HepG2 (cell line): ENCODE measurements around the gene SYPL1. TPM values are rescaled to one million over a fixed set of nuclear protein-coding genes. Genes with fewer than 3 reads are reported as not detected.
A peak's percentile ranks its signal among the peaks of the same experiment; 100 is the strongest.

Source experiments
- FOXA1 ChIP-seq, 2 experiments: fragments of 450-650 bp in 1 of 2; sonication (generic) in 1 of 2; formaldehyde crosslinking in 1 of 2; IDR thresholded peaks; 2 replicates each; pipeline versions ENCODE4 v1.4.0 to v1.6.1; 2016 to 2020; ENCODE audit warnings: missing genetic modification reagents in 1 of 2
- GMEB1 ChIP-seq: sonication (generic); formaldehyde crosslinking; IDR thresholded peaks from 2 replicates; pipeline ENCODE4 v1.5.1; 2020; ENCODE audit warnings: missing genetic modification reagents, mild to moderate bottlenecking, borderline replicate concordance
- HMG20B ChIP-seq: conservative IDR thresholded peaks from 2 replicates; pipeline ENCODE4 v1.6.1; 2016; ENCODE audit warnings: missing genetic modification reagents, missing compliant biosample characterization
- KLF16 ChIP-seq, 2 experiments: sonication (generic) in 1 of 2; formaldehyde crosslinking in 1 of 2; IDR thresholded peaks; 2 replicates each; pipeline versions ENCODE4 v1.6.1 to v1.8.0; 2016 to 2023; ENCODE audit warnings: missing genetic modification reagents in 2 of 2, missing compliant biosample characterization in 1 of 2
- NKX3-1 ChIP-seq: sonication (generic); formaldehyde crosslinking; IDR thresholded peaks from 2 replicates; pipeline ENCODE4 v1.5.0; 2020; ENCODE audit warnings: missing genetic modification reagents
- RARA ChIP-seq: IDR thresholded peaks from 2 replicates; pipeline ENCODE4 v1.6.1; 2016; ENCODE audit warnings: missing genetic modification reagents, missing compliant biosample characterization
- RFXANK ChIP-seq: IDR thresholded peaks from 2 replicates; pipeline ENCODE4 v1.6.1; 2016
- RXRA ChIP-seq: sonication (generic); formaldehyde crosslinking; IDR thresholded peaks from 2 replicates; pipeline ENCODE4 v1.5.1; 2020; ENCODE audit warnings: missing genetic modification reagents
- ZBTB10 ChIP-seq: sonication (generic); formaldehyde crosslinking; IDR thresholded peaks from 2 replicates; pipeline ENCODE4 v1.4.0; 2020; ENCODE audit warnings: missing genetic modification reagents, borderline replicate concordance
- ZNF230 ChIP-seq: sonication (generic); formaldehyde crosslinking; IDR thresholded peaks from 2 replicates; pipeline ENCODE4 v1.4.0; 2020; ENCODE audit warnings: mild to moderate bottlenecking, missing genetic modification reagents
- ZNF274 ChIP-seq: sonication (generic); formaldehyde crosslinking; IDR thresholded peaks from 2 replicates; pipeline ENCODE4 v1.5.1; 2020; ENCODE audit warnings: mild to moderate bottlenecking, missing genetic modification reagents
- ZNF564 ChIP-seq: sonication (generic); formaldehyde crosslinking; IDR thresholded peaks from 2 replicates; pipeline ENCODE4 v1.8.1; 2023; ENCODE audit warnings: mild to moderate bottlenecking, missing genetic modification reagents
- ZNF639 ChIP-seq: conservative IDR thresholded peaks from 2 replicates; pipeline ENCODE4 v1.6.1; 2018; ENCODE audit warnings: missing genetic modification reagents
- ZNF710 ChIP-seq: sonication (generic); formaldehyde crosslinking; IDR thresholded peaks from 2 replicates; pipeline ENCODE4 v1.5.0; 2020; ENCODE audit warnings: mild to moderate bottlenecking, missing genetic modification reagents, borderline replicate concordance
- polyA plus RNA-seq, 8 experiments: library from polyadenylated mRNA; depleted of rRNA in 3 of 8; stranded (reverse) in 7 of 8; unstranded in 1 of 8; fragments of >200 nt; fragmentation: Illumina TruSeq in 4 of 8; extraction: Trizol in 4 of 8; gene quantifications; 2 replicates each; pipeline versions ENCODE4 v1.2.1 to v1.2.3, GENCODE V29; 2011 to 2016; ENCODE audit warnings: low read depth in 4 of 8, missing spikeins in 1 of 8, mixed read lengths in 1 of 8; ENCODE audit not compliant: insufficient read depth in 1 of 8
- total RNA-seq, 5 experiments: library from RNA; depleted of rRNA; stranded (reverse); fragments of >200 nt; fragmentation: Illumina TruSeq; extraction: Trizol; gene quantifications; 2 replicates each; pipeline ENCODE4 v1.2.3, GENCODE V29; 2016; ENCODE audit warnings: low read depth in 1 of 5
- TF ChIP-seq, protein P1 (sequence below): sonication (generic); formaldehyde crosslinking; IDR thresholded peaks from 2 replicates; pipeline ENCODE4 v1.5.1; 2020; ENCODE audit warnings: mild to moderate bottlenecking, missing genetic modification reagents, moderate library complexity

The SYPL1 gene
- total and polyA plus RNA-seq, 2 of the 13 experiments (the other 11 are each of a cell fraction or from before 2014, with no cell fraction given): 27.5 to 40.2 TPM

DNA sequence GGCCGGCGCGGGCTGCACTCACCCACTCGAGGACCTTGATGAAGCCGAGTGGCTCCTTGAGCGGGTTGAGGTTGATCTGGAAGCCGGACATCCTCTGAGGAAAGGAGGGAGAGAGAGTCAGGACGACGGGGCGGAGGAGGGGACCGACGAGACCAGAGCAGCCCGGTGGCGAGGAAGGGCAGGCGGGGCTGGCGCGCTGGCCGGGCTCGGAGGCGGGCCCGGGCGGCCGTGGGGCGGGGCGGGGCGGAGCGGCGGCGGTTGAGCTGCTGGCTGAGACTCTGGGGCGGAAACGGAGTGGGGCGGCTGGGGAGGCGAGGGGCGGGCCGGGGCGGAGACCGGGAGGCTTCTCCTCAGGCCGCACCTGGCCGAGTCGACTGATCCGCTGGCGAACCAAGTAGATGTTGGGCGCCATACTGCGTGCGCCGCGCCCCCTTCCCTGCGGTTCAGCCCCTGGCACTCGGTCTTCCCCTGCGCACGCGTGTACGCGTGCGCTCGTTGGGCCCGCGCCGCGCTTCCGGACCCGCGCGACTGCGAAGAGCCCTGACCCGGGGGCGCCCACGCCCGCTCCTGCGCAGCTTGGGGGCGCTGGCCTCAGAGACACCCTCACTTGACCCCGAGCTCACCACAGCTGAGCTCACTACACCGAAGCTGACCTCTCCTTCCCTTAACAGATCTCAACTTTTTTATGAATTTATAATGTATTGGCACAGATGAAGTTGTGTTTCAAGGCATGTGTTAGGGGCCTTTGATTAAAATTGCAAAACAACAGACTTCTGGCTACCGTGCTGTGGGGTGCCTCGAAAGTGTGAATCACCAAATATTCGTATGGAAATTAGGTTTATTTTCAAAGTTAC lies at the start of gene SYPL1 (continued):
- TF ChIP-seq, protein P1, sequence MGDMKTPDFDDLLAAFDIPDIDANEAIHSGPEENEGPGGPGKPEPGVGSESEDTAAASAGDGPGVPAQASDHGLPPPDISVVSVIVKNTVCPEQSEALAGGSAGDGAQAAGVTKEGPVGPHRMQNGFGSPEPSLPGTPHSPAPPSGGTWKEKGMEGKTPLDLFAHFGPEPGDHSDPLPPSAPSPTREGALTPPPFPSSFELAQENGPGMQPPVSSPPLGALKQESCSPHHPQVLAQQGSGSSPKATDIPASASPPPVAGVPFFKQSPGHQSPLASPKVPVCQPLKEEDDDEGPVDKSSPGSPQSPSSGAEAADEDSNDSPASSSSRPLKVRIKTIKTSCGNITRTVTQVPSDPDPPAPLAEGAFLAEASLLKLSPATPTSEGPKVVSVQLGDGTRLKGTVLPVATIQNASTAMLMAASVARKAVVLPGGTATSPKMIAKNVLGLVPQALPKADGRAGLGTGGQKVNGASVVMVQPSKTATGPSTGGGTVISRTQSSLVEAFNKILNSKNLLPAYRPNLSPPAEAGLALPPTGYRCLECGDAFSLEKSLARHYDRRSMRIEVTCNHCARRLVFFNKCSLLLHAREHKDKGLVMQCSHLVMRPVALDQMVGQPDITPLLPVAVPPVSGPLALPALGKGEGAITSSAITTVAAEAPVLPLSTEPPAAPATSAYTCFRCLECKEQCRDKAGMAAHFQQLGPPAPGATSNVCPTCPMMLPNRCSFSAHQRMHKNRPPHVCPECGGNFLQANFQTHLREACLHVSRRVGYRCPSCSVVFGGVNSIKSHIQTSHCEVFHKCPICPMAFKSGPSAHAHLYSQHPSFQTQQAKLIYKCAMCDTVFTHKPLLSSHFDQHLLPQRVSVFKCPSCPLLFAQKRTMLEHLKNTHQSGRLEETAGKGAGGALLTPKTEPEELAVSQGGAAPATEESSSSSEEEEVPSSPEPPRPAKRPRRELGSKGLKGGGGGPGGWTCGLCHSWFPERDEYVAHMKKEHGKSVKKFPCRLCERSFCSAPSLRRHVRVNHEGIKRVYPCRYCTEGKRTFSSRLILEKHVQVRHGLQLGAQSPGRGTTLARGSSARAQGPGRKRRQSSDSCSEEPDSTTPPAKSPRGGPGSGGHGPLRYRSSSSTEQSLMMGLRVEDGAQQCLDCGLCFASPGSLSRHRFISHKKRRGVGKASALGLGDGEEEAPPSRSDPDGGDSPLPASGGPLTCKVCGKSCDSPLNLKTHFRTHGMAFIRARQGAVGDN (CRISPR knock-in tag): peak; percentile 83
- TF ChIP-seq FOXA1 (IDR thresholded peaks at IDR 0.05) (no peak), FOXA1 (CRISPR knock-in tag; IDR thresholded peaks at IDR 0.05) (0 out of 2 replicates have a peak, but pooled peaks have one; percentile 3), RFXANK (0 out of 2 replicates have a peak, but pooled peaks have one; percentile 17), ZNF564 (CRISPR knock-in tag) (peak; percentile 36; the same call in 1 of the 2 replicates), KLF16 (CRISPR knock-in tag; IDR thresholded peaks at IDR 0.05) (peak in 1 of 2 experiments; percentile 74; a peak in 2 of 4 replicates), ZNF230 (CRISPR knock-in tag) (0 out of 2 replicates have a peak, but pooled peaks have one; percentile 80), ZNF274 (CRISPR knock-in tag) (0 out of 2 replicates have a peak, but pooled peaks have one; percentile 25), ZNF710 (CRISPR knock-in tag) (peak; percentile 63; the same call in 1 of the 2 replicates), ZBTB10 (CRISPR knock-in tag) (peak; percentile 76), ZNF639 (CRISPR knock-in tag) (no peak), NKX3-1 (0 out of 2 replicates have a peak, but pooled peaks have one; percentile 72), RXRA (CRISPR knock-in tag) (peak; percentile 71), RARA (CRISPR knock-in tag) (peak; percentile 18; the same call in 1 of the 2 replicates), HMG20B (no peak), GMEB1 (peak; percentile 55; the same call in 1 of the 2 replicates)
